Epithelial cell of proximal tubule (primary cell): ENCODE results near the gene SBNO2. TPM values are rescaled to one million over a fixed set of nuclear protein-coding genes. Genes with fewer than 3 reads are reported as not detected.

Source experiments
- DNase-seq: peaks from one replicate; pipeline ENCODE4 v3.0.0-alpha.2; 2011; ENCODE audit warnings: low read depth
- H3K4me3 ChIP-seq: 2 replicates; pipeline ENCODE4 v1.5.1; 2011; ENCODE audit warnings: low read depth, mild to moderate bottlenecking, low read length
- total RNA-seq: library from RNA; depleted of rRNA; stranded (reverse); fragments of >200 nt; gene quantifications from 2 replicates; pipeline ENCODE4 v1.2.3, GENCODE V29; 2015
- TF ChIP-seq, protein P1 (sequence below): conservative IDR thresholded peaks from 2 replicates; pipeline ENCODE4 v1.5.1; 2012; ENCODE audit warnings: low read depth, mild to moderate bottlenecking, low read length

The SBNO2 gene
- total RNA-seq, 1 donor from 2014 or later, result 56.2 TPM

DNA sequence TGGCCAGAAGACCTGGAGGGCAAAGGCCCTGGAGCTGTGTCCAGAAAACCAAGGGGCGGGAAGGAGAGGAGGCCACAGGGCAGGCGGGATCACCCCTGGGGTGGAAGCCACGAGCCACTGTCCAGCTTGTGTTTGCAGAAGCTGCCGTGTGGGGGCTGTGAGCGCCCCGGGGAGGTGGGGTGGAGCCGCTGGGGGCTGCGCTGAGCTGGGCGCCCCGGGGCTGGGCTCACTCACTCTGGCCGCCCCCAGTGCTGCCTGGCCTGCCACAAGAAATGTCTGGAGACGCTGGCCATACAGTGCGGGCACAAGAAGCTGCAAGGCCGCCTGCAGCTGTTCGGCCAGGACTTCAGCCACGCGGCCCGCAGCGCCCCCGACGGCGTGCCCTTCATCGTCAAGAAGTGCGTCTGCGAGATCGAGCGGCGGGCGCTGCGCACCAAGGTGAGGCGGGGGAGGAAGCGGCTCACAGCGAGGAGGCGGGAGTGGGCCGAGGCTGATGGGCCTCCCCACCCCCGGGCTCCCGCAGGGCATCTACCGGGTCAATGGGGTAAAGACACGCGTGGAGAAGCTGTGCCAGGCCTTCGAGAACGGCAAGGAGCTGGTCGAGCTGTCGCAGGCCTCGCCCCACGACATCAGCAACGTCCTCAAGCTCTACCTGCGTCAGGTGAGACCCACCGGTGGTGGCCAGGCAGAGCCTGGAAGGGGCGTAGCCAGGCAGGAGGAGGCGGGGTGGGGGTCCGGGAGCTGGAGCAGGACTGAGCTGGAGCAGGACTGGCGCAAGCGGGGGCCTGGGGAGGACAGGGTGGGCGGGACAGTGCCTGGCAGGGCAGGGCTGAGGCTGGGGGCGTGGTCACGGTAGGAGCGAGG, 92.5 kb downstream of the SBNO2 start:
- TF ChIP-seq, protein P1, sequence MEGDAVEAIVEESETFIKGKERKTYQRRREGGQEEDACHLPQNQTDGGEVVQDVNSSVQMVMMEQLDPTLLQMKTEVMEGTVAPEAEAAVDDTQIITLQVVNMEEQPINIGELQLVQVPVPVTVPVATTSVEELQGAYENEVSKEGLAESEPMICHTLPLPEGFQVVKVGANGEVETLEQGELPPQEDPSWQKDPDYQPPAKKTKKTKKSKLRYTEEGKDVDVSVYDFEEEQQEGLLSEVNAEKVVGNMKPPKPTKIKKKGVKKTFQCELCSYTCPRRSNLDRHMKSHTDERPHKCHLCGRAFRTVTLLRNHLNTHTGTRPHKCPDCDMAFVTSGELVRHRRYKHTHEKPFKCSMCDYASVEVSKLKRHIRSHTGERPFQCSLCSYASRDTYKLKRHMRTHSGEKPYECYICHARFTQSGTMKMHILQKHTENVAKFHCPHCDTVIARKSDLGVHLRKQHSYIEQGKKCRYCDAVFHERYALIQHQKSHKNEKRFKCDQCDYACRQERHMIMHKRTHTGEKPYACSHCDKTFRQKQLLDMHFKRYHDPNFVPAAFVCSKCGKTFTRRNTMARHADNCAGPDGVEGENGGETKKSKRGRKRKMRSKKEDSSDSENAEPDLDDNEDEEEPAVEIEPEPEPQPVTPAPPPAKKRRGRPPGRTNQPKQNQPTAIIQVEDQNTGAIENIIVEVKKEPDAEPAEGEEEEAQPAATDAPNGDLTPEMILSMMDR, result no peak
- peak overlapping the region; percentile 24 for H3K4me3 ChIP-seq
- no peak for DNase-seq

DNA sequence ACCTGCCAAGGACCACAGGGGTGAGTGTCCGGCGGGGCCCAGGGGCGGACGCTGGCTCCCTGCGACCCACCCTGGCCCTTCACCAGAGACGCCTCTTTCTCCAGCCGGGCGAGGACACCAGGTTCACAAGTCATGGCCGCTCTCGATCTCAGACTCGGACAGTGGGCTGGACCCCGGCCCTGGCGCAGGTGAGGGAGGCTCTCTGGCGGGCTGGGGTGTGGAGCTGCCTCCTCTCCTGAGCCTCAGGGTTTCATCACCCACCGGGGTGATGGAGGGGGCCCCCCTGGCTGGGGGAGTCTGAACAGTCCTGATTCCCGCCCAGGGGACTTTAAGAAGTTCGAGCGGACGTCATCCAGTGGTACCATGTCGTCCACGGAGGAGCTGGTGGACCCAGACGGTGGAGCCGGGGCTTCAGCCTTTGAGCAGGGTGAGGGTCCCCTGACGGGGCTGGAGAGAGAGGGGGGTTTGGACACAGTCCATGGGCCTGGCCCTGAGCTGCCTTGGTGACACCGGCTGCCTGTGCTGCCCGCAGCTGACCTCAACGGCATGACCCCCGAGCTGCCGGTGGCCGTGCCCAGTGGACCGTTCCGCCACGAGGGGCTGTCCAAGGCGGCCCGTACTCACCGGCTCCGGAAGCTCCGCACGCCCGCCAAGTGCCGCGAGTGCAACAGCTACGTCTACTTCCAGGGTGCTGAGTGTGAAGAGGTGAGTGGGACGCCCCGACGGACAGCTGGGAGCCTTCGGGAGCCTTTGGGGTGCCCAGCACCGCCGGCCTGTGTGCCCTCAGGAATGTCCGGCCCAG, 93.5 kb downstream of the SBNO2 start:
- no peak for DNase-seq
- H3K4me3 ChIP-seq, result no peak overlapping the region
- TF ChIP-seq, protein P1, result no peak

DNA sequence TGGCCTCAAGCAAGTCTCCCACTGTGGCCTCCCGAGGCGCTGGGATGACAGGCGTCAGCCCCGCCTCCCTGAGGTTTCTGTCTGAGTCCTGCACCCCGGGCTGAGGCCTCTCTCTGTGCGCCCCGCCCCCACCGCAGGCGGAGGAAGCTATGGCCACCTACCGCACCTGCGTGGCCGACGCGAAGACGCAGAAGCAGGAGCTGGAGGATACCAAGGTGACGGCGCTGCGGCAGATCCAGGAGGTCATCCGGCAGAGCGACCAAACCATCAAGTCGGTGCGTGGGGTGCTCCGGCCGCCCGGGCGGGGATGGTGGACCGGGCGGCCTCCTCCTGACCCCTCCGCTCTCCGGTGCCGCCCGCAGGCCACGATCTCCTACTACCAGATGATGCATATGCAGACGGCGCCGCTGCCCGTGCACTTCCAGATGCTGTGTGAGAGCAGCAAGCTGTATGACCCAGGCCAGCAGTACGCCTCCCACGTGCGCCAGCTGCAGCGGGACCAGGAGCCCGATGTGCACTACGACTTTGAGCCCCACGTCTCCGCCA, 94.4 kb downstream of the SBNO2 start:
- TF ChIP-seq, protein P1, result no peak
- H3K4me3 ChIP-seq, result no peak overlapping the region
- no peak for DNase-seq

DNA sequence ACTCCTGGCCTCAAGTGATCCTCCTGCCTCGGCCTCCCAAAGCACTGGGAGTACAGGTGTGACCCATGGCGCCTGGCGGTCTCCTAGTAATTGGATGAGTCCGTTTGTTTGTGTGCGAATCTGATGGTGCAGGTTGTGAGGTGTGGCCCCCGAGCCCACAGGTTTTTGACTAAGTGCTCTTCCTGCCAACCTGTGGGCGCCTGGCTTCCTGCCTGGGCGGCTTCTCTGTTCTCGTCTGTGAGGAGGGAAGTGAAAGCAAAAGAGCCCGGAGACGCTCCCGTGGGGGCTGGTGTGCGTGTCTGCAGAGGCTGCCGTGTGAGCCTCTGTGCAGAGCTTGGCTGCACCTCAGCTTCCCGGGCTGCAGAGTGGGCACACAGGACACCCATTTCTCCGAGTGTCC, 97.1 kb downstream of the SBNO2 start:
- TF ChIP-seq, protein P1, result no peak
- no peak for DNase-seq
- peak overlapping the region; percentile 54 for H3K4me3 ChIP-seq

DNA sequence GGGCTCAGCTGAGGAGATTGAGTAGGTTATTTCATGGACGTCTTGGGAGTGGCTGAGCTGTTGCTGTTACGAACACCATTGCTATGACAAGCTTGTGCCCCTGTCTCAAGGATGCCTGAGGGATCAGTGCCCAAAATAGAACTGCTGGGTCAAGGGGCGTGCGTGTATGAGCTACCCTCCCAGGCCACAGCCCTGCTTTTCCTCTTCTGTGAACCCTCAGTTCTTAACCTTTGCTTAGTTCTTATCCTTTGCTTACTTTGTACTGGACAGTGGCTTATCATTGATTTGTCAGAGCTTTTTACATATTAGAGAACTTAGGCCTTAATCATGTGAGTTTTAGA, 98.1 kb downstream of the SBNO2 start:
- TF ChIP-seq, protein P1, result no peak
- no peak overlapping the region for H3K4me3 ChIP-seq
- DNase-seq, result no peak

DNA sequence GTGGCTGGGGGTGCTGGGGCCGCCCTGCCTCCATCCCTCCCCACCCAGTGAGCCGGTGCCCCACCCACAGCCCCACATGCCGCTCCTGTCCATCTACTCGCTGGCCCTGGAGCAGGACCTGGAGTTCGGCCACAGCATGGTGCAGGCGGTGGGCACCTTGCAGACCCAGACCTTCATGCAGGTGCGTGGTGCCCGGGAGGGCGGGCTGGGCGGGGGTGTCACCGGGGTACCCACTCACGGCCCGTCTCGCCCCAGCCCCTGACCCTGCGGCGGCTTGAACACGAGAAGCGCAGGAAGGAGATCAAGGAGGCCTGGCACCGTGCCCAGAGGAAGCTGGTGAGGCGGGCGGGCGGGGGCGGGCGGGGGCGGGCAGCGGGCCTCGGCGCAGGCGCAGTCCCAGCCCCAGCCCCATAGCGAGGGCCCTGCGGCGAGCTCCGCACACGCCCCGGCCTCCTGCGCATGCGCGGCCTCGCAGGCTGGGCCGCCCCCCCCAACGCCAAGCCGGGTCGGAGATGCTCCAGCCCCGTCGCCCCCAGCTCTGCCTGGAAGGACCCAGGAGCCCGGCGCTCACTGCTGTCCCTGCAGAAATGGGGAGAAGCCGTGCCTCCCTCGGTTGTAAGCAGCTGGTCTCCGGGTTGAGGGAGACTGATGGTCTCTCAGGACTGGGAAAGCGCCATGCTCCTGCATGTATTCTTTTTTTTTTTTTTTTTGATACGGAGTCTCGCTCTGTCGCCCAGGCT, 99.4 kb downstream of the SBNO2 start:
- DNase-seq, result no peak
- TF ChIP-seq, protein P1, result no peak
- peak overlapping the region; percentile 27 for H3K4me3 ChIP-seq
